M059J (cell line): ENCODE measurements around the gene FADD. TPM values are rescaled to one million over a fixed set of nuclear protein-coding genes. Genes with fewer than 3 reads are reported as not detected.
A peak's percentile ranks its signal among the peaks of the same experiment; 100 is the strongest.

ENCODE experiments used
- DNase-seq: peaks from one replicate; pipeline ENCODE4 v3.0.0-alpha.2; 2012; ENCODE audit warnings: low read depth
- total RNA-seq: library from RNA; depleted of rRNA; stranded (reverse); fragments of >200 nt; shearing (Covaris generic); gene quantifications from 2 replicates; pipeline ENCODE4 v1.2.3, GENCODE V29; 2014

Gene FADD
- total RNA-seq, 1 experiment from 2014 or later: 51.6 TPM

DNA sequence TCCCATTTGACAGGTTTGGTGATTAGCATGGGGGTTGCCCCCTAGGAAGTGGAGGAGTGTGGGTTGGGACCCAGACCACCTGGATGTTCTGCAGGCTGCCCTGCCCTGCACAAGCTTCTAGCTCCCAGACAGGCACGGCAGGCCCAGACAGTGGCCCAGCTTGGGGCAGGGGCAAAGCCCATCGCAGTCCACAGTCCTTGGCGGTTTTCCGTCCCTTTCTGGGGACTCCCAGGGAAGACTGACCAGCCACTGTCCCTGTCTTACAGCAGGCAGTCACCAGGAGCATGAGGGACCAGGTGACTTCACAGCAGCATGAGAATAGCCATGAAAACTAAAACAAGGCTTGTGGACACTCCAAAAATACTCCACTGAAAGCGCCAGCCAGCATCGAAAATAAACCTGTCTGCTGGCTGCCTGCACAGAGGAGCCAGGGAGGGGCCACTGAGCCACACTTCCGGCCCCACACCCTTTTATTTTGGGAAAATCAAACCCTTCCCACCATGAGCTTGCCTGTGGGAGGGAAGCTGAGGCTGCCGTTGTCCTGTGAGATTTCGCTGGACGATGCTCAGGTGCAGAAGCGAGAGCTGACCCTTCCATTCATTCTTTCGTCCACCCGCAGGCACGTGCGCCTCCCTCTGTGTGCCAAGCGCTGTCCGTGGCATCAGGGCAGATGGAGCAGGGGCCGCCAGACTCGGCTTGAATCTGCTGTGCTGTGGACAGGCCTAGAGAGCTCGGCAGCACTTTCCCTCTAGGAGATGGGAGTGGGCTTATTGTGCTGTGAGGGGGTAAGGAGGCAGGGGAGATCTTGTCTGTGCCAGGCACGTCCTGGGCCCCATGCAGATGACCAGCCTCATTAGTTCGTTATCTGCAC lies 28.0 kb downstream of the FADD start:
- no peak for DNase-seq

- no peak for DNase-seq
Observed at GRCh38 chr11:70233034-70233433, 29.9 kb downstream of the FADD start.

DNA sequence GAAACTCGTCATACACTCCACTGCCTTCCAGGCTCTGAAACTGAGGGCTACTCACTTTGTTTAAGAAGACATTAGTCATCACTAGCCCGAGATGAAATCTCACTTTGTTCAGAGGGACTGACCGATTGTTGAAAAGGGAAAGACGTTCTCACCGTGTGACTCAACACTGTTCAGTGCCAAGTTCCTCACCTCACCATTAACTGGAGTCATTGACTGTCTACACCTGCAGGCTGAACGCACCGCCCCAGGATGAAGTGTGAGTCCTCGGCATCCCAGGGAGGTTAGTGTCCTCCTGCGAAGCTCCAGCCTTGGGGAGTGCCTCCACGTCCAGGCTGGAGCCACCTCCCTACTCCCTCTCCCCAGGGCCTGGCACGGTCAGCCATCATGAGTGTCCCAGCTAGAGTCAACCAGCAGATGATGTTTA lies 30.4 kb downstream of the FADD start:
- peak; percentile 100 for DNase-seq

DNA sequence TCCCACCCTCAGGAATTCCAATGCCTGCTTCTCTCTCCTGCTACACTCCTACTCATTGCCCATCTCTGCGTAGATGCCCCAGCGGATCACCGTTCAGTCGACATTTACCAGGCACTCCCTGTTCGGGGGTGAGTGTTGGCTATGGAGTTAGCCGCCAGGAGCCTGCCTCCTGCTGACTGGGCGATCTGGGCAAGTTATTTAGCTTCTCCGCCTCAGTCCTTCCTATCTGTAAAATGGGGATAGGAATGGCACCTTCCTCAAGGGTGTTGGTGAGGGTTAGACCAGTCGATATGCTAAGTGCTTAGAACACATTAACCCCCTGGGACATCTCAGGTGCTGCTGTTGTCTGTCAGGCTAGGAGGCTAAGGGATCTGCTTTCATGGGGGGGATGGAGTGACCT lies 30.9 kb downstream of the FADD start:
- DNase-seq: no peak

GRCh38 chr11:70240337-70240736 lies 37.2 kb downstream of the FADD start:
- no peak for DNase-seq

GRCh38 chr11:70241709-70242108 lies 38.6 kb downstream of the FADD start:
- DNase-seq: no peak

DNA sequence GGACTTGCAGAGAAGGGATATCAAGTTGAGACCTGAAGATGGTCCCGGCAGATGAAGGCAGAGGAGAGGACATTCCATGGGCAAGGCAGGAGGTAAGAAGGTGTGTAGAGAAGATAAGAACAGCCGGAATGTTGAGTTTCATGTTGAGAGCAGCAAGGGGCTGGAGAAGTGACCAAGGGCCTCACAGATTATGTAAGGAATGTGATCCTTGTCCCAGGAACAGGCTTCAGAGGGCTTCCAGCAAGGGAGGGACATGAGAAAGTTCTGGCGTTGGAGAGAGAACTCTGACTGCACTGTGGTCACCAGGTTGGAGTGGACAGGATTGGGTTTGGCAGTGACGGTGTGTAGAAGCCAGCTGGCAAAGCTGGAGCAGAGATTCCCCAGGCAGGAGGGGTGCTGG lies 39.8 kb downstream of the FADD start:
- DNase-seq: no peak

DNA sequence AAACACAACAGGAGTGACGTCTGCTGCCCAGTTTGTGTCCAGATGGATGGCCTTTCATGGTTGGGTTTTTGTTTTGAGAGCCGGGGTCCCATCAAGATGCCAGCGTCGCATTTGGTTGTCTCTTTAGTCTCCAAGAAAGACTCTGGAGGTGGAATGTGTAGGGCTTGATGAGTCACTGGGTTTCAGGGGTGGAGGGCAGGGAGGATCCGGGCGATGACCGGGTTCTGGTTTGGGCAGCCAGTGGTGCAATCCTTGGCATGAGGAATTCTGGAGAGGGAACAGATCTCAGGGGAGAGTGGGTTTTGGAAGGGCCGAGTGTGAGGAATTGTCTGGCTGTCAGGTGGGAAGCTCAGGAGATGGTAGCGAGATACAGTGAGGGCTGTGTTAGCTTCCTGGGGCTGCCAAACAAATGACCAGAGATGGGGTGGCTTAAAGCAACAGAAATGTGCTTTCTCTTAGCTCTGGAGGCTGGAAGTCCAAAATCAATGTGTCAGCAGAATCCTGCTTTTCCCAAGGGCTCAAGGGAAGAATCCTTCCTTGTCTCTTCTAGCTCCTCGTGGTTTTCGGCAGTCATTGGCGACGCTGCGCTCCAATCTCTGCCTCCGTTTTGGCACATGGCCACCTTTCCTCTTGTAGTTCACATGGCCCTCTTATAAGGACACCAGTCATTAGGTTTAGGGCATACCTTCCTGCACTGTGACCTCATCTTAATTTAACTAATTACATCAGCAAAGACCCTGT lies 41.0 kb downstream of the FADD start:
- peak; percentile 74 for DNase-seq

DNA sequence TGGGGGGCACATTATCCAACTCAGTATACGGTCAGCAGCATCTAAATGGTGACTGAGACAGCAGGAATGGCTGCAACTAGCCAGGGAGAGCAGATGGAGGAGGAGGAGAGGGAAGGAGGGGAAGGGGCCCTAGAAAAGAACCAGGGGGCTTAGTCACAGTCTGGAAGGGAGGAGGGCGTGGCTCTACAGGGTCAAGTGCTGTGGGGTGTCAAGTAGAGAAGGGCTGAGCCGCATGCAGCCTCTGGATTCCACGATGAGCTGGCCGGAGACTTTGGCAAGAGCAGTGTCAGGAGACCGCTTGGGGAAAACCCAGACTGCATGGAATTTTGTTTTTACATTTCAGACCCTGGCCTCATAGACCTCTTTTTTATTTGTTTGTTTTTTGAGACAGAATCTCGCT lies 41.6 kb downstream of the FADD start:
- peak; percentile 91 for DNase-seq

DNA sequence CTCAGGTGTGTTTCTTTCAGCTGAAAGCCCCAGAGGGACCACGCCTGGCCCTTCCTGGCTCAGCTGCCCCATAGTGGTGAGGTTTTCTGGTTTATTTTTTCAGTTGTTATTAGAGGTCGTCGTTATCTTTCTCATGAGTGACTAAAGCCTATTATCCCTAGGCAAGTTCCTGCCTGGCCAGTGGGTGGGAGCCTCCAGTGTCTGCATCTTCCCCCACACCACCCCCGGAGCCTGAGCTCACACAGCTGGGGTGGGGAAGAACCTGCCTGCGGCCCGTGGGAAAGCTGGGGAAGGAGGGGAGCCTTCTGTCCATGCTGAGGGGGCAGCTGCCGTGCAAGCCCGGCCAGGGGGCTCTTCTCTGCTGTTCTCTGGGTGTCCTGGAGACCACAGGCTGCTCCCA lies 43.1 kb downstream of the FADD start:
- DNase-seq: no peak

- peak; percentile 62 for DNase-seq
Observed at GRCh38 chr11:70247042-70247709, 44.1 kb downstream of the FADD start.

DNA sequence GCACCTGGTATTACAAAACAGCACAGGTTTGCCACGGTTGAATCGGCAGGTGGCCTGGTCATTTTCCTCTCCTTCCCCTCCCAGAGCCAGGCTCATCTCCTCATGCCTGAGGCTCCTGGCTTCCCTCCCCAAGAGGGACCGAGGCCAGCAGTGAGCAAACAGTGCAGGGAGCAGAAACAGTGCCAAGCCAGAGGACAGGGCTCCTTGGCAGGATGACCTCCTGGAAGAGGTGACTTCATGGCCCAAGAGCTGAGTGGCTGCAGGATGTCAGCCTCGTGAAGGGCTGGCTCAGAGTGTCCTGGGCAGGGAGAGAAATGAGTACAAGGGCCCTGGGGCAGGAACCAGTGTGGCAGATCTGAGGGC lies 44.6 kb downstream of the FADD start:
- peak; percentile 81 for DNase-seq

DNA sequence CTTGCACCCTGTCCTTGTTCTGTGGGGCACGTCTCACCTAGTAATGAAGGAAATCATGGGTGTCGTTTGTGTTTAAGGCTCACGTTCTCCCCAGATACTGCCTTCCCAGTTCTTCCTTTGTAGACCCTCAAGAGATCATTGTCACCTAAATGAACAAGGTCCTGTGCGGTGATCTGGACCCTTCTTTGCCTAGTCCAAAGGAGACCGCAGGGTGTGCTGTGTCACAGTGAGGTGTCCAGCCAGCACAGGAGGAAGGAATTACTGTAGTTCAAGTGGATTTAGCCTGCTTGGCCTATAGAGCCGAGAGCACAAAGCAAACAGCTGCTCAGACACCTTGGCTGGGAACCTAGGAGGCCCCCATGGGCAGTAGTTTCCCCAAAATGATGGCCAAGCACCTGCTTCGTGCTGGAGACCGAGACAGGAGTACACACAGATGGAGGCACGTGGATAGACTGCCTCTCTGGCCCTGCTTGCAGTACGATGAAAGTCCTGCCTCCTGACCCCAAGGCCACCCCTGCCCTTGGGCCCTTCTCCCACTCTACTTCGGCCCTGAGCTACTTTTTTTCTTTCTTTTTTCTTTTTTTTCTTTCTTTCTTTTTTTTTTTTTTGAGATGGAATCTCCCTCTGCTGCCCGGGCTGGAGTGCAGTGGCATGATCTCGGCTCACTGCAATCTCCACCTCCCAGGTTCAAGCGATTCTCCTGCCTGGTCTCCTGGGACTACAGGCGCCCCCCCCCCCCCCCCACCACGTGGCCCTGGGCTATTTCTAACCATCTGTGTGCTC lies 48.0 kb downstream of the FADD start:
- no peak for DNase-seq

DNA sequence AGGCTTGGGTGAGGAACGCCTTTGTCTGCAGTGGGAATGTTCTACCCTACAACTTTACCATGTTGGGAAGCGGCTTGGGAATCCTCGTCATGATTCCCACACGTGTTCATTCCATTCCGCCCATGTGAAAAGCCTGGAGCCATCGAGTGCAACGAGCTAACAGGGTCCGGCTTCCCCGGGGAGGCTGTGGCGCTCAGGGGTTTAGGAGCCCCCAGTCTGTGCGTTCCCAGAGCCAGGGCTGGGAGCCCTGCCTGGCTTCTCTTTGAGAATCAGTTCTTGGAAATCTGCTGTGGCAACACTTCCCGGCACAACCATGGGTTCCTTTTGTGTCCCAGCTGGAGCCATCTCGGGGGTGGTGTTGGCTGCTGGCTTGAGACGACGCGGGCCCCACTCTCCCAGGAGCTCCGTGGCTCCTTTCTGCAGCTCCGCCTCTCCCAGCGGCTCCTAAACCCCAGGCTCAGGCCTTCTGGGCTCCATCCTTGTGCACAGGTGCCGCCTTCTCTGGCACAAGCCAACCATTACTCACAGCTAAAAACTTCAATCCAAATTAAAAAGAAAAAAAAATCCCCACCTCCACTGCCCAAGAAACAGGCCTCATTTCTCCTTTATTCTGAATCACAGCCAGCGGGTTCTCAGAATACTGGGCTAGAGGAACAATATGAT lies 48.7 kb downstream of the FADD start:
- peak; percentile 72 for DNase-seq

DNA sequence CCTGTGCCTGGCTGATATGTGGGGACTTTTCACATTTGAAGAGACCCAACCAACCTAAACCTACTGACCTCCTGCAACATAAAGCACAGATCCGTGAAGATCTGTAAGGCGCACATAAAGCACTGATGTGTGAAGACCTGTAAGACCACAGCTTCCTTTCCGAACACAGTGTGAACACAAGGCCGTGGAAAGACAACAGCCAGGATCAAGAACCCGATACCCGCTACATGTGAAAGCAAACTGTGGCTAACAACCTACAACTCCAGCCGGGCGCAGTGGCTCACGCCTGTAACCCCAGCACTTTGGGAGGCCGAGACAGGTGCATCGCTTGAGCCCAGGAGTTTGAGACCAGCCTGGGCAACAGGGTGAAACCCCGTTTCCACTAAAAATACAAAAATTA lies 49.7 kb downstream of the FADD start:
- no peak for DNase-seq

GRCh38 chr11:70255477-70256116 lies 52.5 kb downstream of the FADD start:
- DNase-seq: no peak
